SK-N-SH (cell line): ENCODE measurements around the gene TCOF1. TPM values are rescaled to one million over a fixed set of nuclear protein-coding genes. Genes with fewer than 3 reads are reported as not detected.

Experiments
- CTCF ChIA-PET: fragments of 300-600, 350-600 bp; formaldehyde crosslinking; extraction: SDS; loops from one replicate; lab custom pipeline; 2021; lab: Yijun Ruan, JAX
- POLR2A ChIA-PET: fragments of 350-600 bp; sonication (Branson Sonifier 250); formaldehyde crosslinking; extraction: SDS; loops from one replicate; lab custom pipeline; 2020; ENCODE audit warnings: antibody characterized with exemption, inconsistent platforms; lab: Yijun Ruan, JAX
- DNase-seq: peaks from one replicate; pipeline ENCODE4 v3.0.0; 2012
- H2AFZ ChIP-seq: fragments of 200-600 bp; sonication (generic); 2 replicates; pipeline ENCODE4 v1.8.1; 2016; ENCODE audit warnings: antibody characterized with exemption, mild to moderate bottlenecking, low read depth
- H3F3A ChIP-seq: fragments of 200-600 bp; sonication (generic); replicated peaks from 2 replicates; pipeline ENCODE3; 2016; ENCODE audit warnings: antibody characterized with exemption, mild to moderate bottlenecking; ENCODE audit not compliant: insufficient read depth
- H3K27ac ChIP-seq, 2 experiments: fragments of 200-500 bp in 1 of 2; fragments of 200-600 bp in 1 of 2; sonication (Bioruptor generic) in 1 of 2; sonication (generic), shearing (Covaris generic) in 1 of 2; 2 replicates each; pipeline versions ENCODE4 v1.5.1 to v1.6.1; 2014 to 2016; ENCODE audit warnings: low read depth in 2 of 2, inconsistent platforms in 1 of 2, low read length in 1 of 2, mild to moderate bottlenecking in 1 of 2, mixed read lengths in 1 of 2
- H3K27me3 ChIP-seq: fragments of 200-600 bp; sonication (generic), shearing (Covaris generic); 2 replicates; pipeline ENCODE4 v1.6.1; 2016; ENCODE audit warnings: mixed run types; ENCODE audit not compliant: insufficient read depth
- H3K36me3 ChIP-seq, 2 experiments: fragments of 200-500 bp in 1 of 2; fragments of 200-600 bp in 1 of 2; sonication (Bioruptor generic) in 1 of 2; sonication (generic) in 1 of 2; replicated peaks in 1 of 2; 2 replicates each; pipeline versions ENCODE3 to v1.5.1; 2014 to 2016; ENCODE audit warnings: low read length in 1 of 2, mild to moderate bottlenecking in 1 of 2; ENCODE audit not compliant: insufficient read depth in 2 of 2, control insufficient read depth in 1 of 2
- H3K4me1 ChIP-seq, 2 experiments: fragments of 200-500 bp in 1 of 2; fragments of 200-600 bp in 1 of 2; sonication (Bioruptor generic) in 1 of 2; sonication (generic), shearing (Covaris generic) in 1 of 2; 2 replicates each; pipeline versions ENCODE4 v1.5.1 to v1.6.1; 2014 to 2016; ENCODE audit warnings: low read depth in 1 of 2, low read length in 1 of 2, mixed run types in 1 of 2; ENCODE audit not compliant: insufficient read depth in 2 of 2, control insufficient read depth in 1 of 2
- H3K4me2 ChIP-seq: fragments of 200-600 bp; sonication (generic), shearing (Covaris generic); 2 replicates; pipeline ENCODE4 v1.6.1; 2017; ENCODE audit warnings: mixed run types
- H3K4me3 ChIP-seq, 2 experiments: fragments of 200-500 bp in 1 of 2; fragments of 200-600 bp in 1 of 2; sonication (Bioruptor generic) in 1 of 2; sonication (generic), shearing (Covaris generic) in 1 of 2; 2 replicates each; pipeline versions ENCODE4 v1.5.1 to v1.8.1; 2014 to 2016; ENCODE audit warnings: low read depth in 2 of 2, inconsistent platforms in 1 of 2, low read length in 1 of 2, mild to moderate bottlenecking in 1 of 2, mixed read lengths in 1 of 2, moderate library complexity in 1 of 2
- H3K79me2 ChIP-seq: fragments of 200-600 bp; sonication (generic); 2 replicates; pipeline ENCODE4 v1.8.1; 2017; ENCODE audit warnings: mild to moderate bottlenecking; ENCODE audit not compliant: insufficient read depth
- H3K9ac ChIP-seq: fragments of 200-600 bp; sonication (generic); 2 replicates; pipeline ENCODE4 v1.6.1; 2017; ENCODE audit warnings: mixed run types
- H3K9me2 ChIP-seq: fragments of 200-600 bp; sonication (generic); 2 replicates; pipeline ENCODE4 v1.6.1; 2017; ENCODE audit warnings: mixed run types
- H3K9me3 ChIP-seq: fragments of 200-600 bp; sonication (generic); 2 replicates; pipeline ENCODE4 v1.6.1; 2017; ENCODE audit warnings: mixed run types, mild to moderate bottlenecking, moderate library complexity
- H4K20me1 ChIP-seq: fragments of 200-600 bp; sonication (generic); 2 replicates; pipeline ENCODE4 v1.6.1; 2017; ENCODE audit warnings: mild to moderate bottlenecking, mixed run types; ENCODE audit not compliant: insufficient read depth
- CTCF ChIP-seq: fragments of 200-600 bp; sonication (generic); IDR thresholded peaks from 2 replicates; pipeline ENCODE4 v1.6.1; 2017; ENCODE audit warnings: antibody characterized with exemption, mild to moderate bottlenecking, moderate library complexity
- FOXJ3 ChIP-seq: sonication (generic); formaldehyde crosslinking; IDR thresholded peaks from 2 replicates; pipeline ENCODE4 v1.5.1; 2020; ENCODE audit warnings: mild to moderate bottlenecking, missing genetic modification reagents
- MAX ChIP-seq: IDR thresholded peaks from 2 replicates; pipeline ENCODE4 v1.4.0; 2012; ENCODE audit warnings: low read depth
- MEF2A ChIP-seq: IDR thresholded peaks from 2 replicates; pipeline ENCODE4 v1.4.0; 2012; ENCODE audit warnings: low read depth, borderline replicate concordance
- MXI1 ChIP-seq: IDR thresholded peaks from 2 replicates; pipeline ENCODE4 v1.6.1; 2012; ENCODE audit warnings: mild to moderate bottlenecking, low read depth, low read length, improper control_type of control experiment
- NRF1 ChIP-seq: IDR thresholded peaks from 2 replicates; pipeline ENCODE4 v1.6.1; 2012; ENCODE audit warnings: low read depth, mild to moderate bottlenecking, low read length
- PBX3 ChIP-seq: IDR thresholded peaks from 2 replicates; pipeline ENCODE4; 2012
- POLR2AphosphoS5 ChIP-seq: IDR thresholded peaks from 2 replicates; pipeline ENCODE4 v1.6.1; 2012; ENCODE audit warnings: low read depth, low read length
- TAF1 ChIP-seq: IDR thresholded peaks from 2 replicates; pipeline ENCODE4 v1.6.1; 2012; ENCODE audit warnings: low read depth, mild to moderate bottlenecking, low read length, moderate library complexity, borderline replicate concordance
- USF1 ChIP-seq: IDR thresholded peaks from 2 replicates; pipeline ENCODE4 v1.4.0; 2012; ENCODE audit warnings: low read depth, borderline replicate concordance
- WGBS: methylation state at CpG from one replicate; pipeline ENCODE4 v1.1.6; 2017; ENCODE audit warnings: low lambda C conversion rate; 5-methylcytosine and 5-hydroxymethylcytosine counted together
- polyA plus RNA-seq, 3 experiments: library from polyadenylated mRNA; depleted of rRNA; stranded (reverse); fragments of >200 nt; gene quantifications; 2 replicates each; pipeline ENCODE4 v1.2.3, GENCODE V29; 2012

The TCOF1 gene
- polyA plus RNA-seq, 1 of the 3 experiments (the other 2 are of a cell fraction) = 33.0 TPM

- POLR2A ChIA-PET = no interaction called here
- 62% methylated on average over 6 of the region's 8 CpGs for WGBS
Measured at GRCh38 chr5:150323819-150324218, 33.7 kb upstream of the TCOF1 start.

GRCh38 chr5:150325426-150325825 is 32.1 kb upstream of the TCOF1 start:
- Histone ChIP-seq H3K9ac (no peak overlapping the region), H3F3A (peaks cover 6% of the 10 kb centered on the region)
- no peak for TF ChIP-seq MEF2A
- no peak for TF ChIP-seq NRF1
- TF ChIP-seq FOXJ3 (CRISPR knock-in tag) = no peak
- no peak for TF ChIP-seq CTCF
- no peak for TF ChIP-seq MXI1
- TF ChIP-seq USF1 = no peak
- TF ChIP-seq PBX3 = no peak
- TF ChIP-seq, all 33 proteins: peak for 0
- no peaks in the 10 kb centered on the region for H4K20me1 ChIP-seq
- ChIA-PET POLR2A (no interaction called here), CTCF (interaction anchor here (0.6 kb wide), 1 partner anchor 19 kb away, joined by 3 read pairs; no protein-coding TSS in a partner anchor)
- H3K4me1 ChIP-seq = no peaks in the 10 kb centered on the region
- 97% methylated on average over 4 of the region's 4 CpGs for WGBS
- H2AFZ ChIP-seq = no peak overlapping the region
- H3K27ac ChIP-seq = no peak overlapping the region
- no peak for DNase-seq
- H3K9me3 ChIP-seq = no peaks in the 10 kb centered on the region
- H3K4me2 ChIP-seq = no peak overlapping the region
- H3K36me3 ChIP-seq = no peaks in the 10 kb centered on the region
- H3K9me2 ChIP-seq = no peaks in the 10 kb centered on the region
- H3K79me2 ChIP-seq = no peaks in the 10 kb centered on the region
- no peaks in the 10 kb centered on the region for H3K27me3 ChIP-seq
- H3K4me3 ChIP-seq = no peak overlapping the region

More at GRCh38 chr5:150323819-150324218, 33.7 kb upstream of the TCOF1 start:
- Histone ChIP-seq H3K9me3 (no peaks in the 10 kb centered on the region), H3K79me2 (no peaks in the 10 kb centered on the region), H3K4me2 (no peak overlapping the region), H3K9me2 (no peaks in the 10 kb centered on the region), H4K20me1 (no peaks in the 10 kb centered on the region), H3K4me3 (no peak overlapping the region), H3F3A (peaks cover 8% of the 10 kb centered on the region), H3K4me1 (peaks cover 11 to 13% of the 10 kb centered on the region in 2 experiments; a peak in 3 of 4 replicates), H3K36me3 (no peaks in the 10 kb centered on the region), H3K9ac (no peak overlapping the region), H2AFZ (no peak overlapping the region), H3K27ac (no peak overlapping the region), H3K27me3 (no peaks in the 10 kb centered on the region)
- no peak for DNase-seq
- no peak for TF ChIP-seq POLR2AphosphoS5
- TF ChIP-seq TAF1 = no peak
- TF ChIP-seq MAX = no peak
- CTCF ChIA-PET = interaction anchor here (0.6 kb wide), 1 partner anchor 52 kb away, joined by 3 read pairs; no protein-coding TSS in a partner anchor
